ENCODE data around the gene CLIC6.

Gene CLIC6

DNA sequence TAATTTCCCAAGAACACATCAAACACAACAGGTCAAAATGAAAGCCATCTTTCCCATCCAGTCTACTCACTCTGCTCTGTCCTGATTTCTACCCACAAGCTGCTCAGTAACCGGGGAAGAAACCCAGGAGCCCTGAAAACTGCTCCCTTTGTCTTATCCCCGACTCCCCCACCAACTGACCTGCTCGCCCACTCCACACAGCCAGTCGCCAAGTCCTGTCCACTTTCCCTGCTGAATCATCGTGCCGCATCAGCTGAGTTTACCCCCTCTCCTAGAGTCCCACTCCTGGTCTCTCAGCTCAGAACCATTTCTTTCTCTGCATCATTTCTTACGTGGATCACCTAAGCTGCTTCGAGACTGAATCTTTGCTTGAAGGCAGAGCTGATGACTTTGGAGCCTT is 42.7 kb upstream of the CLIC6 start:
- TF ChIP-seq, protein P1, sequence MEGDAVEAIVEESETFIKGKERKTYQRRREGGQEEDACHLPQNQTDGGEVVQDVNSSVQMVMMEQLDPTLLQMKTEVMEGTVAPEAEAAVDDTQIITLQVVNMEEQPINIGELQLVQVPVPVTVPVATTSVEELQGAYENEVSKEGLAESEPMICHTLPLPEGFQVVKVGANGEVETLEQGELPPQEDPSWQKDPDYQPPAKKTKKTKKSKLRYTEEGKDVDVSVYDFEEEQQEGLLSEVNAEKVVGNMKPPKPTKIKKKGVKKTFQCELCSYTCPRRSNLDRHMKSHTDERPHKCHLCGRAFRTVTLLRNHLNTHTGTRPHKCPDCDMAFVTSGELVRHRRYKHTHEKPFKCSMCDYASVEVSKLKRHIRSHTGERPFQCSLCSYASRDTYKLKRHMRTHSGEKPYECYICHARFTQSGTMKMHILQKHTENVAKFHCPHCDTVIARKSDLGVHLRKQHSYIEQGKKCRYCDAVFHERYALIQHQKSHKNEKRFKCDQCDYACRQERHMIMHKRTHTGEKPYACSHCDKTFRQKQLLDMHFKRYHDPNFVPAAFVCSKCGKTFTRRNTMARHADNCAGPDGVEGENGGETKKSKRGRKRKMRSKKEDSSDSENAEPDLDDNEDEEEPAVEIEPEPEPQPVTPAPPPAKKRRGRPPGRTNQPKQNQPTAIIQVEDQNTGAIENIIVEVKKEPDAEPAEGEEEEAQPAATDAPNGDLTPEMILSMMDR (IDR thresholded peaks at IDR 0.05): no peak
- Histone ChIP-seq H3K4me3 (ENCODE audit: low read depth in 1 of 2, low read length in 1 of 2) (no peak overlapping the region), H3K36me3 (no peaks in the 10 kb centered on the region), H3K27ac (no peak overlapping the region), H3K9me3 (no peaks in the 10 kb centered on the region), H3K27me3 (no peaks in the 10 kb centered on the region), H3K4me1 (ENCODE audit: control insufficient read depth in 1 of 2, insufficient read depth in 1 of 2, low read depth in 1 of 2, low read length in 1 of 2) (no peaks in the 10 kb centered on the region)

DNA sequence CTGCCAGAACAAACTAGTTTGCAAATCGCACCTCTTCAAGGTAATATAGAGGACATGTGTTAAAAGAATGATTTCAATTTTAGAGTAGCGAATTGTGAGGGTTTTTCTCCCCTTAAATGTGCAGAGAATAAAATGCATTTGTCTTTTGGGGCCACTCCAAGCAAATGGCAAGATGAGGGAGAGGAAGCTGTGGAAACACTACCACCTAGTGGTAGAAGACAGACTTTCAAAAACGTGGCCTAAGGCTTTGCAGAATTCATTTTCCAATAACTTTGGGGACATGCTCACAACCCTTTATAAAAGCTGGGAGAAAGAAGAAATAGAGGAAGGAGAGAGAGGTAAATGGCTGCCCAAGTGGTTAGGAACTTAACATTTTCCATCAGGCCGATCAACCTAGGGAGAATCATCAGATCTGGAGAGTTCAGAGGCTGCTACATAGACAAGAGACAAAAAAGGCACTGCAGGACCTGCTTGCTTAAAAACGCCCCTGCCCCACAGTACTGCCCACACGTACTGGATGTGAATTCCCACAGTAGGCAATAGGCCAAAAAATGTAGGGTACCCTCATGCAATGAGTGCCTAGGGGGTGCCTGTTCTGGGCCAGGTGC is 38.2 kb upstream of the CLIC6 start:
- TF ChIP-seq, protein P1 (IDR thresholded peaks at IDR 0.05): peak; percentile 79
- peaks cover 4% of the 10 kb centered on the region for H3K27me3 ChIP-seq
- no peak overlapping the region for H3K4me3 ChIP-seq (ENCODE audit: low read depth in 1 of 2, low read length in 1 of 2)
- no peaks in the 10 kb centered on the region for H3K4me1 ChIP-seq (ENCODE audit: control insufficient read depth in 1 of 2, insufficient read depth in 1 of 2, low read depth in 1 of 2, low read length in 1 of 2)
- no peaks in the 10 kb centered on the region for H3K36me3 ChIP-seq
- H3K9me3 ChIP-seq: no peaks in the 10 kb centered on the region
- no peak overlapping the region for H3K27ac ChIP-seq

DNA sequence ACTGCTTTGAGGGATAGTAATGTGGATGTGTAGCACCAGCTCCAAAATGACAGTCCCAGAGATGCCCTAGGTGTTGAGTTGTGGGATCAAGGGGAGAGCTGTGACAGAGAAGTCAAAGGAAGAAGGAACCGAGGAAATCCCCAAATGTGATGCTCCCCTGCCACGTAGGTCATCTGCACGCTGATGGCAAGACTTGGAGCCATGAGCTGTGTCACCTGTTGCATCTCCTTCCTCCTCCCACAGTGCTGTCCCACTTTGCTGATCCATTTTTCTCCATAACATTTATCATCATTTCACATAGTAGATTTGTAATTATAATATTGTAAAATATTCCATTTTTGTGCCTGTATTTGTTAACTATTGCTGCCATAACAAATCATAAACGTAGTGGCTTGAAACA is 36.3 kb upstream of the CLIC6 start:
- H3K4me3 ChIP-seq (ENCODE audit: low read depth in 1 of 2, low read length in 1 of 2): no peak overlapping the region
- H3K27ac ChIP-seq: no peak overlapping the region
- no peaks in the 10 kb centered on the region for H3K36me3 ChIP-seq
- H3K4me1 ChIP-seq (ENCODE audit: control insufficient read depth in 1 of 2, insufficient read depth in 1 of 2, low read depth in 1 of 2, low read length in 1 of 2): no peaks in the 10 kb centered on the region
- TF ChIP-seq, protein P1 (IDR thresholded peaks at IDR 0.05): no peak
- H3K9me3 ChIP-seq: no peaks in the 10 kb centered on the region
- H3K27me3 ChIP-seq: peaks cover 4% of the 10 kb centered on the region

DNA sequence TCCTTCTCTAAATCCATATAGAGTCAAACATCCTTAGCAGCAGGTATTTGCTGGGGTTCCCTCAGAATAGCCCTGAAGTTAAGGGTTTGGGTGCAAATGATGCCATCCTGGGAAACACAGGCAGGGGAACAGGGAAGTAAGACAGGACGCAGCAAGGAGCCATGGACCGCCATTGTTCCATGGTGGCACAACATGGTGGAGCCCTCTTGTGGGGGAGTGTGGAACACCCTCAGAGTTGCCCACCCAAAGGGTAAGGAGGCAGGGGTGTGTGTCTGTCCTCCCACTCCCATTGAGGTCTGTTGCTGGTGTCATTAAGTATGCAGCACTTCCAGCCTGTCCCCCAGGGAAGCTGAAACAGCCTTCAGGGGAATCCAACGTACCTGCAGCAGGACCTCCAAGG is 33.5 kb upstream of the CLIC6 start:
- Histone ChIP-seq H3K4me1 (ENCODE audit: control insufficient read depth in 1 of 2, insufficient read depth in 1 of 2, low read depth in 1 of 2, low read length in 1 of 2) (peaks cover 0 to 4% of the 10 kb centered on the region in 2 experiments), H3K9me3 (no peaks in the 10 kb centered on the region)

DNA sequence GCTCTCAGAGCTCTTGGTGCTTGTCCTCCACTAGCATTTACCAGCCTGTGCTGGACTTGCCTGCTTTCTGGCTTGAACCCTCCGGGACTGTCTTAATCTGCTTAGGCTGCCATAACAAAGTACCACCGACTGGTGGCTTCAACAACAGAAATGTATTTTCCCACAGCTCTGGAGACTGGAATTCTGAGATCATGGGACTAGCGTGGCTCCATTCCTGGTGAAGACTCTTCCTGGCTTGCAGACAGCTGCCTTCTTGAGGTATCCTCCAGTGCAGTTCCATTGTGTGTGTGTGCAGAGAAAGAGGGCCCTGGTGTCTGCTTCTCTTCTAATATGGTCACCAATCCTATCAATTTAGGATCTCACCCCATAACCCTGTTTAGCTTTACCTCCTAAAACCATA is 31.8 kb upstream of the CLIC6 start:
- Histone ChIP-seq H3K4me3 (ENCODE audit: low read depth in 1 of 2, low read length in 1 of 2) (no peak overlapping the region), H3K27me3 (peaks cover 3% of the 10 kb centered on the region)
- TF ChIP-seq, protein P1 (IDR thresholded peaks at IDR 0.05): no peak

More for the DNA sequence above, 33.5 kb upstream of the CLIC6 start:
- TF ChIP-seq, protein P1 (IDR thresholded peaks at IDR 0.05): peak; percentile 50
- no peak overlapping the region for H3K27ac ChIP-seq
- peaks cover 4% of the 10 kb centered on the region for H3K27me3 ChIP-seq
- H3K36me3 ChIP-seq: no peaks in the 10 kb centered on the region
- no peak overlapping the region for H3K4me3 ChIP-seq (ENCODE audit: low read depth in 1 of 2, low read length in 1 of 2)

More for the DNA sequence above, 31.8 kb upstream of the CLIC6 start:
- H3K9me3 ChIP-seq: no peaks in the 10 kb centered on the region
- no peak overlapping the region for H3K27ac ChIP-seq
- no peaks in the 10 kb centered on the region for H3K36me3 ChIP-seq
- peaks cover 0 to 8% of the 10 kb centered on the region in 2 experiments for H3K4me1 ChIP-seq (ENCODE audit: control insufficient read depth in 1 of 2, insufficient read depth in 1 of 2, low read depth in 1 of 2, low read length in 1 of 2)
